Measurements from ENCODE around the gene MALRD1.

DNA sequence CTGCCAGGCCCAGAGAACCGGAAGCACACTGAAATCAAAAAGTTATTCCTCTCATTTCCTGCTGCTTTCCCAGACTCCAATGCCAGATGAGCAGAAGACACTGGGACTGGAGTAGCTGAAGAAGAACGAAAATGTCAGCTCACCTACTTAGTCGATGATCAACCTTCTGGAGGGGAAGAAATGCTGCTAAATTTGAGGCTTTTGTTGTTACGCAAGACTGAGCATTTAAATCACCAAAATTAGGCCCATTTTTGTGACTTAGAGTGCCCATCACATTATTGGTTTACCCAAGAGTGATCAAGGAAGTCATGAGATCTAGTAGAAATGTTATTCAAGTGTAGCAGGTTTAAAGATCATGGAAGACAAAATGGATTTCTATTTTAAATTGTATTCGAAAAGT, 585.6 kb downstream of the MALRD1 start:
- no peak for TF ChIP-seq POLR2A (IDR thresholded peaks at IDR 0.05)
- TF ChIP-seq, protein P1, sequence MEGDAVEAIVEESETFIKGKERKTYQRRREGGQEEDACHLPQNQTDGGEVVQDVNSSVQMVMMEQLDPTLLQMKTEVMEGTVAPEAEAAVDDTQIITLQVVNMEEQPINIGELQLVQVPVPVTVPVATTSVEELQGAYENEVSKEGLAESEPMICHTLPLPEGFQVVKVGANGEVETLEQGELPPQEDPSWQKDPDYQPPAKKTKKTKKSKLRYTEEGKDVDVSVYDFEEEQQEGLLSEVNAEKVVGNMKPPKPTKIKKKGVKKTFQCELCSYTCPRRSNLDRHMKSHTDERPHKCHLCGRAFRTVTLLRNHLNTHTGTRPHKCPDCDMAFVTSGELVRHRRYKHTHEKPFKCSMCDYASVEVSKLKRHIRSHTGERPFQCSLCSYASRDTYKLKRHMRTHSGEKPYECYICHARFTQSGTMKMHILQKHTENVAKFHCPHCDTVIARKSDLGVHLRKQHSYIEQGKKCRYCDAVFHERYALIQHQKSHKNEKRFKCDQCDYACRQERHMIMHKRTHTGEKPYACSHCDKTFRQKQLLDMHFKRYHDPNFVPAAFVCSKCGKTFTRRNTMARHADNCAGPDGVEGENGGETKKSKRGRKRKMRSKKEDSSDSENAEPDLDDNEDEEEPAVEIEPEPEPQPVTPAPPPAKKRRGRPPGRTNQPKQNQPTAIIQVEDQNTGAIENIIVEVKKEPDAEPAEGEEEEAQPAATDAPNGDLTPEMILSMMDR (IDR thresholded peaks at IDR 0.05) = no peak

All from thyroid gland (tissue), 4 donors.